Esophagus muscularis mucosa (tissue), 4 donors: ENCODE data around the gene TGFBR1. TPM values are rescaled to one million over a fixed set of nuclear protein-coding genes. Genes with fewer than 3 reads are reported as not detected.
A peak's percentile ranks its signal among the peaks of the same experiment; 100 is the strongest.

Source experiments
- DNase-seq: peaks from one replicate; pipeline ENCODE4 v3.0.0-alpha.2; 2017; ENCODE audit errors: extremely low spot score
- H3K27ac ChIP-seq, 4 donors: fragments of 200-600 bp; sonication (generic); replicated peaks in 1 of 4; 1 replicate in 3 of 4; 2 replicates in 1 of 4; pipeline ENCODE4 v1.5.1; 2016 to 2019; ENCODE audit warnings: mild to moderate bottlenecking in 1 of 4
- H3K27me3 ChIP-seq, 4 donors: fragments of 200-600 bp; sonication (generic); one replicate each; pipeline versions ENCODE4 v1.5.1 to v1.6.0; 2016 to 2019
- H3K36me3 ChIP-seq, 4 donors: fragments of 200-600 bp; sonication (generic); one replicate each; pipeline ENCODE4 v1.5.1; 2016 to 2019
- H3K4me1 ChIP-seq, 4 donors: fragments of 200-600 bp; sonication (generic); one replicate each; pipeline ENCODE4 v1.5.1; 2016 to 2019
- H3K4me3 ChIP-seq, 4 donors: fragments of 200-600 bp; sonication (generic); 1 replicate in 2 of 4; 2 replicates in 2 of 4; pipeline ENCODE4 v1.5.1; 2016 to 2019; ENCODE audit warnings: mild to moderate bottlenecking in 4 of 4, moderate library complexity in 1 of 4
- H3K9me3 ChIP-seq, 4 donors: fragments of 200-600 bp; sonication (generic); 1 replicate in 3 of 4; 2 replicates in 1 of 4; pipeline ENCODE4 v1.5.1; 2016 to 2019
- CTCF ChIP-seq, 3 experiments: fragments of 200-600 bp in 2 of 3; fragments of 450-650 bp in 1 of 3; sonication (generic) in 2 of 3; IDR thresholded peaks; one replicate each; pipeline ENCODE4 v1.5.1; 2017 to 2019; ENCODE audit warnings: antibody characterized with exemption in 3 of 3, mild to moderate bottlenecking in 2 of 3, moderate library complexity in 1 of 3
- EP300 ChIP-seq: sonication (generic); formaldehyde crosslinking; IDR thresholded peaks from one replicate; pipeline ENCODE4 v1.6.1; 2017; ENCODE audit warnings: antibody characterized with exemption
- POLR2A ChIP-seq: fragments of 450-650 bp; IDR thresholded peaks from one replicate; pipeline ENCODE4 v1.6.1; 2017; ENCODE audit warnings: antibody characterized with exemption, moderate library complexity, mild to moderate bottlenecking, low read depth
- POLR2AphosphoS5 ChIP-seq, 2 donors: sonication (generic); formaldehyde crosslinking; IDR thresholded peaks; one replicate each; pipeline ENCODE4 v1.6.1; 2017; ENCODE audit warnings: antibody characterized with exemption in 2 of 2
- WGBS: methylation state at CpG from one replicate; pipeline ENCODE4 v1.1.5; 2018; 5-methylcytosine and 5-hydroxymethylcytosine counted together
- intact Hi-C: fragments of 100-400 bp; cut with DNase I; formaldehyde crosslinking; loops from one replicate; pipeline ENCODE4 v1.15.1; 2023
- total RNA-seq, 4 donors: library from RNA; depleted of rRNA; stranded (reverse); fragments of >200 nt; gene quantifications; one replicate each; pipeline versions ENCODE4 v1.1.0 to v1.2.1, GENCODE V29; 2016

The TGFBR1 gene
- total RNA-seq: 10 to 100 TPM; 33.7 to 63.1 (median 48.1) TPM

DNA sequence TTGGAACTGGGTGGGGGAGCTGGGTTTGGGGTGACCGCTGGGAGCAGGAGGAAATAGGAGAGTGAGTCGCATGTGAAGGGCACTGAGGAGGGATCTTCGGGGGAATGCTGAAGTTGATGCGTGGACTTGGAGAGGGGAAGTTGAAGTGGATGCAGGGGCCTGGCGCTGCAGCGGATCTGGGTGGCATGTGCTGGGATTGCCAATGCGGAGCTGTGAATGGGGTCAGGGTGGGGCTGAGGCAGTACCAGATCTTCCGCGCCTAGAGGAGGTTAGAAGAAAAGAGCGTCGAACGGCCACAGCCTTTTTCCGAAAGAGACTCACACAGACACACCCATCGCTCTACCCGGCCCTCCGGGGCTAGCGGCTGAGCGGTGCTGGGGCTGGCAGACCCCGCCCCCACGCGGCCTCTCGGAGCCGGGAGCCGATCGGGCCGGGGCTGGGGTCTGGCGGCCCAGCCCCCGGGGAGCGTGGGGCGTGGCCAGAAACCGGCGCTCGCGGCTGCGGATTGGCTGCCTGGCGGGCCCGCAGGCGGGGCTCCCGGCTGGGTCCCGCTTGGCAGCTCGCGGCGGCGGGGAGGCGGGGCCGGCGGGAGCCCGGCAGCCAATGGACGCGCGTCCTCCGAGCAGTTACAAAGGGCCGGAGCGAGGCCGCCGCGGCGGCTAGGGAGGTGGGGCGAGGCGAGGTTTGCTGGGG, at the start of gene TGFBR1:
Gene TGFBR1, plus strand, starts transcription at position 655 of the 693 bp plus-strand sequence. CDS start 93 bp downstream, outside the sequence.
- DNase-seq: peak; percentile 95
- Histone ChIP-seq H3K27ac (peak within 1 kb of the TSS; percentile 89 to 96 (median 93)), H3K9me3 (no peaks in the 10 kb centered on the region), H3K27me3 (no peaks in the 10 kb centered on the region), H3K36me3 (no peaks in the 10 kb centered on the region), H3K4me3 (peak within 1 kb of the TSS; percentile 87 to 97 (median 96)), H3K4me1 (peaks cover 44 to 63% (median 54%) of the 10 kb centered on the region in 4 donors)
- 2% methylated on average over 14 of the region's 60 CpGs for WGBS
- intact Hi-C loops: loop anchor here (10.0 kb wide), 1 partner anchor 50 kb away; no protein-coding TSS in a partner anchor
- TF ChIP-seq POLR2A (peak; percentile 37), EP300 (no peak), POLR2AphosphoS5 (IDR thresholded peaks at IDR 0.05) (peak; percentile 80 to 82), CTCF (IDR thresholded peaks at IDR 0.05) (peak in 2 of 3 experiments; percentile 17 to 27)

DNA sequence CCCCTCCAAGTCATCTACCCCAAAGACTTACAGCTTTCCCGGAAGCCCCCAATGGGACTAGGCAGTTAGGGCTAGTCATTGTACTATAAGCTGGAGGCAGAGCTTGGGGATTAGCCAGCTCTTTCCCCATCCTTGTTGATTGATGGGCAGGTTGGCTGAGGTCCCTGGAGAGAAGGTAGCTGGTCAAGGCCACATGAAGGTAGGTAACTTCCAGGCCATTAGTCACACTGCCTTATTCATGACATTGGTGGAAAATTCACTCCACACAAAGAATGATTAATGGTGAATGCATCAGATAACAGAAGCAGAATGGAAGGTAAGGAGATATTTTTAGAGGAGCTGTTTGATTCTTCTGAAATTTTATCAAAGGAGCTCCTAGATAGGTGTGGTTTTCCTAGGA, 49.5 kb upstream of the TGFBR1 start:
- 100% methylated on average over 1 of the region's 1 CpG for WGBS
- H3K27me3 ChIP-seq: no peaks in the 10 kb centered on the region
- H3K4me3 ChIP-seq: no peak overlapping the region
- H3K36me3 ChIP-seq: peaks cover 21 to 98% (median 60%) of the 10 kb centered on the region in 4 donors
- DNase-seq: no peak
- no peak overlapping the region for H3K27ac ChIP-seq
- peaks cover 10 to 46% (median 36%) of the 10 kb centered on the region in 4 donors for H3K4me1 ChIP-seq
- no peaks in the 10 kb centered on the region for H3K9me3 ChIP-seq
- no peak for TF ChIP-seq CTCF (IDR thresholded peaks at IDR 0.05)
- no peak for TF ChIP-seq POLR2A
- TF ChIP-seq EP300: no peak
- TF ChIP-seq POLR2AphosphoS5 (IDR thresholded peaks at IDR 0.05): no peak
- intact Hi-C loops: no loop called here

GRCh38 chr9:99056186-99056585, 48.7 kb upstream of the TGFBR1 start:
- no peak overlapping the region for H3K27ac ChIP-seq
- no peak for DNase-seq
- WGBS: 93% methylated on average over 6 of the region's 6 CpGs
- H3K4me1 ChIP-seq: peaks cover 10 to 46% (median 36%) of the 10 kb centered on the region in 4 donors
- H3K36me3 ChIP-seq: peaks cover 21 to 98% (median 60%) of the 10 kb centered on the region in 4 donors
- H3K27me3 ChIP-seq: no peaks in the 10 kb centered on the region
- no peak overlapping the region for H3K4me3 ChIP-seq
- intact Hi-C loops: no loop called here
- no peaks in the 10 kb centered on the region for H3K9me3 ChIP-seq
- TF ChIP-seq POLR2AphosphoS5 (IDR thresholded peaks at IDR 0.05) (no peak), CTCF (IDR thresholded peaks at IDR 0.05) (no peak), POLR2A (no peak), EP300 (no peak)

GRCh38 chr9:99056886-99057664, 47.8 kb upstream of the TGFBR1 start:
- no peak overlapping the region for H3K4me3 ChIP-seq
- 63% methylated on average over 5 of the region's 5 CpGs for WGBS
- peaks cover 22 to 97% (median 63%) of the 10 kb centered on the region in 4 donors for H3K36me3 ChIP-seq
- H3K27me3 ChIP-seq: no peaks in the 10 kb centered on the region
- H3K27ac ChIP-seq: no peak overlapping the region
- H3K9me3 ChIP-seq: no peaks in the 10 kb centered on the region
- no peak for DNase-seq
- TF ChIP-seq POLR2A (no peak), CTCF (IDR thresholded peaks at IDR 0.05) (no peak), POLR2AphosphoS5 (IDR thresholded peaks at IDR 0.05) (no peak), EP300 (no peak)
- peaks cover 10 to 37% (median 32%) of the 10 kb centered on the region in 4 donors for H3K4me1 ChIP-seq
- intact Hi-C loops: no loop called here
